Measurements from ENCODE around the gene ZNF827. TPM values are rescaled to one million over a fixed set of nuclear protein-coding genes. Genes with fewer than 3 reads are reported as not detected.

The ZNF827 gene
- total RNA-seq, 2 donors from 2014 or later, result 5.4 to 13.8 TPM

DNA sequence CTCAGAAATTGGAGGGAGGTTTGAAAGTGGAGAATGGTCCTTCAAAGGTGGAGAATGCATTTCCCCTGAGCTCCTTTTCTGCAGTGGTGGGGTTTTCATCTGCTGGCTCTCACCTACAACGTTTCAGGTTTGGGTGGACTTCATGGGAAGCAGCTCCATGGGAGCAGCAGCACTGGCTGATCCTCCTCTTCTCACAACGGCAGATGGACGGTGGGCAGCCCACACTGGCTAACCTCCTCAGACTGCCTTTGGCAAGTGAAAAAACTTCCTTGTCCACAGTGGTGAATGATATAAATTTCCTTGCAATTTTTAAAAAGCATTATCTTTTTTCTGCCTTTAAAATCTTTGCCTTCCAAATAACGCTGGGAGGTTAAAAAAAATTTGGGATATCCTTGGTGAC is 93.5 kb downstream of the ZNF827 start:
- intact Hi-C loops (cut with DNase I), result no loop called here

DNA sequence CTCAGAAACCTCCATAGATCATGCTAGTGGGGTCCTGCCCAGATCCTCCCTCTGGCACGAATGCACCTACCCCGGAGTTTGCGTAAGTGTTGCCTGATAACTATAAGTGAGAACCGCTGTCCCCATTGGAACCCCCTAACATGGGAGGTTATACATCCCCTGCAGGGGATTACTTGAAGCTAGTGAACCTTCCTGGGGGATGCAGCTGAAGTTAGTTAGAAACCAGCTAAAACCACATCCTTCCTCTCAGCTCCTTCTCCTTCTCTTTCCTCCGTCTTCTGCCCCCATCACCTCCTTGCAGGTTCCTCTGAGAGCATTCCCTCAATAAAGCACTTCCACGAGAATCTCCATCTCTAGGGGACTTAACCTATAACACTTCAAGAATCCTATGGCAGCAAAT is 95.0 kb downstream of the ZNF827 start:
- intact Hi-C loops (cut with DNase I), result no loop called here
- no peak overlapping the region for H3K4me3 ChIP-seq
- no peak for DNase-seq
- H3K9me3 ChIP-seq, result no peaks in the 10 kb centered on the region
- no peak for ATAC-seq
- WGBS, 2 donors, result 84 to 93% methylated on average over 6 of the region's 6 CpGs
- TF ChIP-seq, protein P1, sequence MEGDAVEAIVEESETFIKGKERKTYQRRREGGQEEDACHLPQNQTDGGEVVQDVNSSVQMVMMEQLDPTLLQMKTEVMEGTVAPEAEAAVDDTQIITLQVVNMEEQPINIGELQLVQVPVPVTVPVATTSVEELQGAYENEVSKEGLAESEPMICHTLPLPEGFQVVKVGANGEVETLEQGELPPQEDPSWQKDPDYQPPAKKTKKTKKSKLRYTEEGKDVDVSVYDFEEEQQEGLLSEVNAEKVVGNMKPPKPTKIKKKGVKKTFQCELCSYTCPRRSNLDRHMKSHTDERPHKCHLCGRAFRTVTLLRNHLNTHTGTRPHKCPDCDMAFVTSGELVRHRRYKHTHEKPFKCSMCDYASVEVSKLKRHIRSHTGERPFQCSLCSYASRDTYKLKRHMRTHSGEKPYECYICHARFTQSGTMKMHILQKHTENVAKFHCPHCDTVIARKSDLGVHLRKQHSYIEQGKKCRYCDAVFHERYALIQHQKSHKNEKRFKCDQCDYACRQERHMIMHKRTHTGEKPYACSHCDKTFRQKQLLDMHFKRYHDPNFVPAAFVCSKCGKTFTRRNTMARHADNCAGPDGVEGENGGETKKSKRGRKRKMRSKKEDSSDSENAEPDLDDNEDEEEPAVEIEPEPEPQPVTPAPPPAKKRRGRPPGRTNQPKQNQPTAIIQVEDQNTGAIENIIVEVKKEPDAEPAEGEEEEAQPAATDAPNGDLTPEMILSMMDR (IDR thresholded peaks at IDR 0.05), result no peak
- TF ChIP-seq POLR2A (IDR thresholded peaks at IDR 0.05), result no peak
- peaks cover 0 to 3% of the 10 kb centered on the region in 2 donors for H3K36me3 ChIP-seq (replicated peaks in 1 of 2; ENCODE audit: insufficient read depth in 1 of 2, low read depth in 2 of 2)
- no peaks in the 10 kb centered on the region for H3K4me1 ChIP-seq
- no peak overlapping the region for H3K27ac ChIP-seq
- H3K27me3 ChIP-seq, result no peaks in the 10 kb centered on the region

More for the DNA sequence above, 93.5 kb downstream of the ZNF827 start:
- Histone ChIP-seq H3K4me1 (no peaks in the 10 kb centered on the region), H3K9me3 (no peaks in the 10 kb centered on the region), H3K27ac (no peak overlapping the region), H3K36me3 (replicated peaks in 1 of 2; ENCODE audit: insufficient read depth in 1 of 2, low read depth in 2 of 2) (peaks cover 0 to 3% of the 10 kb centered on the region in 2 donors), H3K4me3 (no peak overlapping the region), H3K27me3 (no peaks in the 10 kb centered on the region)
- 86 to 91% methylated on average over 4 of the region's 4 CpGs for WGBS, 2 donors
- no peak for TF ChIP-seq POLR2A (IDR thresholded peaks at IDR 0.05)
- TF ChIP-seq, protein P1 (IDR thresholded peaks at IDR 0.05), result no peak
- no peak for ATAC-seq
- DNase-seq, result no peak

DNA sequence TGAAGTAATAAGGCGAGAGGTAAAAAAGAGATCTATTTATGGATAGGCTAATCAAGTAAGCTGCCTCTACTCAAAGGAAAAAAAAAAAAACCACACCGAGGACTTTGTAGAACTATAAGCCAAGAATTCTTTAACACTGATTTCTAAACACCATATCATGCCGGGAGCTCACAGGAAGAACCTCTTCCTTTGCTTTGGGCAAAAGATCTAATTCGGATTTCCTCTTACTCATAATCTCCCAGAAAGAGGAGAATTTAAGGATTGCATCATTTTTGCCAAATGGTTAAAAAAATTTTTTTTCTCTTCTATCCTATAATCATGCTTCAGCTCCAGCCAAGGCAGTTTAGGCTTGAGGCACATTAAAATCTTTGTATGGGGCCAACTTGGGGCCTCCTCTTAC is 95.5 kb downstream of the ZNF827 start:
- 61 to 79% methylated on average over 4 of the region's 4 CpGs for WGBS, 2 donors
- TF ChIP-seq, protein P1 (IDR thresholded peaks at IDR 0.05), result no peak
- no peak for TF ChIP-seq POLR2A (IDR thresholded peaks at IDR 0.05)
- intact Hi-C loops (cut with DNase I), result no loop called here
- ATAC-seq, result no peak
- Histone ChIP-seq H3K4me1 (no peaks in the 10 kb centered on the region), H3K9me3 (no peaks in the 10 kb centered on the region), H3K27ac (no peak overlapping the region), H3K4me3 (no peak overlapping the region), H3K27me3 (no peaks in the 10 kb centered on the region), H3K36me3 (replicated peaks in 1 of 2; ENCODE audit: insufficient read depth in 1 of 2, low read depth in 2 of 2) (peaks cover 0 to 3% of the 10 kb centered on the region in 2 donors)
- DNase-seq, result no peak

DNA sequence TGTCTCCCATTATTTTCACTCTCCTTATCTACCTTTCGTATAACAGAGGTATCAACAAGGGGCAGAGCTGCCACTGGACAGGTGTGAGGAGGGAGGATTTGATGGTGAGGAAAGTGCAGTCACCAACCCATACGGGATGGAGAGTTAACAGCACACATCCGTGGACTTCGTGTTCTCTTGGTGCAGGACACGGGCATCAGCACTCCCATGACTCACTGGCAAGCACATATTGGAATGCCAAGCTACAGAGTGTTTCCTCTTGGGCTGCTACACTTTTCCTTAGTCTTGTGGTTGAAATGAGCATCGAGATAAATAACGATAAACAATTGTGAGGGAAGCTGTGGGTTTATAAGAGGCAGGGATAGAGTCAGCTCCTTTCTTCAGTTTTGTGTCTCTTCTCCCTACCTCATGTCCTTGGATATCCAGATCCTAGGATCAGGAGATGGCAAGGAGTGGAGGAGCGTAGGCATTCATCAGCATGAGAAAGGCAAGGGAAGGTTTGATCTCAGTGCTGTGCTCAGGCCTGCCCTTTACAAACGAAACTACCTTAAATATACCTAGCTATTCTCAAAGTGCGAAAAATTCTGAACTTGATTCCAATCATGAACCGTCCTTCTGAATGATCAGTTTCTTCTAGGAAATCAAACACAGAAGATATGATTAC is 96.3 kb downstream of the ZNF827 start:
- no peaks in the 10 kb centered on the region for H3K4me1 ChIP-seq
- ATAC-seq (no peak), DNase-seq (no peak)
- TF ChIP-seq, protein P1 (IDR thresholded peaks at IDR 0.05), result no peak
- TF ChIP-seq POLR2A (IDR thresholded peaks at IDR 0.05), result no peak
- intact Hi-C loops (cut with DNase I), result no loop called here
- 85 to 90% methylated on average over 11 of the region's 11 CpGs for WGBS, 2 donors
- no peak overlapping the region for H3K27ac ChIP-seq
- no peaks in the 10 kb centered on the region for H3K9me3 ChIP-seq
- H3K27me3 ChIP-seq, result no peaks in the 10 kb centered on the region
- peaks cover 0 to 3% of the 10 kb centered on the region in 2 donors for H3K36me3 ChIP-seq (replicated peaks in 1 of 2; ENCODE audit: insufficient read depth in 1 of 2, low read depth in 2 of 2)
- H3K4me3 ChIP-seq, result no peak overlapping the region

DNA sequence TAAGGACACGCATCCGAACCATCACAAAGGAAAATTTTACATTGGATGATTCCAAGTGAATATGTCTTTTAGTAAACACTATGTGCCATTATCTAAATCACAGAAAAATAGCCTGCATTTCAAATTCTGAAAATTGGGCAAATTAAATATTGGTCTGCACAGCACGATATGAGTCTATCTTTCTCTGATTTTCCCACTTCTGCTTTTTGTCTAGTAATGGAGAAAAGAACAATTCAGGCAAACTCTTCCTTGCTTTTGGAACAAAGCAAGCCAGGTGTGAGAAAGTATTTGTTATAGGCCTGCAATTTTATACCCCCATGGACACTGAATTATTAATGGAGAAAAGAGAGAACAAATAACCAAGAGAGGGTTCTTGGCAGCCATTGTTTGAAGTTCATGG is 97.8 kb downstream of the ZNF827 start:
- ATAC-seq, result no peak
- intact Hi-C loops (cut with DNase I), result no loop called here
- 92 to 99% methylated on average over 3 of the region's 3 CpGs for WGBS, 2 donors

More for the DNA sequence above, 97.8 kb downstream of the ZNF827 start:
- H3K4me1 ChIP-seq, result no peaks in the 10 kb centered on the region
- no peak overlapping the region for H3K27ac ChIP-seq
- TF ChIP-seq, protein P1 (IDR thresholded peaks at IDR 0.05), result no peak
- no peak for TF ChIP-seq POLR2A (IDR thresholded peaks at IDR 0.05)
- no peaks in the 10 kb centered on the region for H3K27me3 ChIP-seq
- H3K36me3 ChIP-seq (replicated peaks in 1 of 2; ENCODE audit: insufficient read depth in 1 of 2, low read depth in 2 of 2), result peaks cover 0 to 3% of the 10 kb centered on the region in 2 donors
- H3K9me3 ChIP-seq, result no peaks in the 10 kb centered on the region
- DNase-seq, result no peak
- no peak overlapping the region for H3K4me3 ChIP-seq
